ENCODE results near the gene GPRIN1.

GPRIN1 gene

GRCh38 chr5:176624142-176624541 lies 14.2 kb upstream of the GPRIN1 start:
- TF ChIP-seq CTCF (IDR thresholded peaks at IDR 0.05; ENCODE audit: low read depth, low read length, missing control alignments) = no peak

GRCh38 chr5:176621661-176622079 lies 11.7 kb upstream of the GPRIN1 start:
- no peak overlapping the region for H3K4me3 ChIP-seq (replicated peaks; ENCODE audit: low read depth, low read length)
- DNase-seq (ENCODE audit: extremely low read depth, low read depth) = no peak
- TF ChIP-seq CTCF (IDR thresholded peaks at IDR 0.05; ENCODE audit: low read depth, low read length, missing control alignments) = no peak

More at GRCh38 chr5:176624142-176624541, 14.2 kb upstream of the GPRIN1 start:
- no peak for DNase-seq (ENCODE audit: extremely low read depth, low read depth)
- H3K4me3 ChIP-seq (replicated peaks; ENCODE audit: low read depth, low read length) = no peak overlapping the region

GRCh38 chr5:176620333-176620981 lies 10.5 kb upstream of the GPRIN1 start:
- no peak for DNase-seq (ENCODE audit: extremely low read depth, low read depth)
- TF ChIP-seq CTCF (IDR thresholded peaks at IDR 0.05; ENCODE audit: low read depth, low read length, missing control alignments) = no peak
- H3K4me3 ChIP-seq (replicated peaks; ENCODE audit: low read depth, low read length) = no peak overlapping the region

- TF ChIP-seq CTCF (IDR thresholded peaks at IDR 0.05; ENCODE audit: low read depth, low read length, missing control alignments) = no peak
- H3K4me3 ChIP-seq (replicated peaks; ENCODE audit: low read depth, low read length) = no peak overlapping the region
- no peak for DNase-seq (ENCODE audit: extremely low read depth, low read depth)
Measured at GRCh38 chr5:176619569-176620332, 9.8 kb upstream of the GPRIN1 start.

GRCh38 chr5:176619203-176619568 lies 9.2 kb upstream of the GPRIN1 start:
- DNase-seq (ENCODE audit: extremely low read depth, low read depth) = peak; percentile 50
- TF ChIP-seq CTCF (IDR thresholded peaks at IDR 0.05; ENCODE audit: low read depth, low read length, missing control alignments) = peak; percentile 63
- H3K4me3 ChIP-seq (replicated peaks; ENCODE audit: low read depth, low read length) = no peak overlapping the region

DNA sequence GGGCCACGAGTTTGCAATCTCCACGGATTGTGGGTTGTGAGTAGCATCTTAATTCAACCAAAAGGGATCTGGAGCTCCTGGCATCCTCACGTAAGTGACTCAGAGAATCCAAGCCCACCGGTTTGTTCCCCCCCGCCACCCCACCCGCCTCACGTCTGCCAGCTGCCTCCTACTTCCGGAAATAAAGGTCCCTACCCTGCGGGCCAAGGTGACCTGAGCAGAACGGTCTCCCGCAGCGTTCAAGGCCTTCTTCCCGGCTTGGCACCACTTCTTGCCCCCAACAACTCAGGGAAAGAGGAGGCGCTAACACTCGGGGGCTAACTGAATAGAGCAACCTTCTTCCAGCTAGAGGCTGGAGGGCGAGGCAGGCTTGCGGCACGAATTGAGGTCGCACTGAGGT lies 8.8 kb upstream of the GPRIN1 start:
- no peak for DNase-seq (ENCODE audit: extremely low read depth, low read depth)
- H3K4me3 ChIP-seq (replicated peaks; ENCODE audit: low read depth, low read length) = no peak overlapping the region
- no peak for TF ChIP-seq CTCF (IDR thresholded peaks at IDR 0.05; ENCODE audit: low read depth, low read length, missing control alignments)

Measured in HFF-Myc (cell line).